HepG2 (cell line): ENCODE measurements around the gene ZNF800.
A peak's percentile ranks its signal among the peaks of the same experiment; 100 is the strongest.

ENCODE experiments used
- ARNT ChIP-seq: fragments of 450-650 bp; IDR thresholded peaks from 2 replicates; pipeline ENCODE4 v1.6.1; 2017
- PHF8 ChIP-seq: sonication (generic); formaldehyde crosslinking; IDR thresholded peaks from 2 replicates; pipeline ENCODE4 v1.5.0; 2020; ENCODE audit warnings: missing genetic modification reagents
- ZBTB3 ChIP-seq: sonication (generic); formaldehyde crosslinking; IDR thresholded peaks from 2 replicates; pipeline ENCODE4 v1.4.0; 2020; ENCODE audit warnings: low read depth, mild to moderate bottlenecking, moderate library complexity, missing genetic modification reagents, borderline replicate concordance

GRCh38 chr7:127392566-127393367, at the start of gene ZNF800:
- TF ChIP-seq ARNT (no peak), PHF8 (CRISPR knock-in tag) (peak; percentile 85), ZBTB3 (CRISPR knock-in tag) (no peak)
